Measurements from ENCODE around the gene ARMH4. TPM values are rescaled to one million over a fixed set of nuclear protein-coding genes. Genes with fewer than 3 reads are reported as not detected.

Gene ARMH4
- total RNA-seq, 1 experiment from 2014 or later, result 0.07 TPM

DNA sequence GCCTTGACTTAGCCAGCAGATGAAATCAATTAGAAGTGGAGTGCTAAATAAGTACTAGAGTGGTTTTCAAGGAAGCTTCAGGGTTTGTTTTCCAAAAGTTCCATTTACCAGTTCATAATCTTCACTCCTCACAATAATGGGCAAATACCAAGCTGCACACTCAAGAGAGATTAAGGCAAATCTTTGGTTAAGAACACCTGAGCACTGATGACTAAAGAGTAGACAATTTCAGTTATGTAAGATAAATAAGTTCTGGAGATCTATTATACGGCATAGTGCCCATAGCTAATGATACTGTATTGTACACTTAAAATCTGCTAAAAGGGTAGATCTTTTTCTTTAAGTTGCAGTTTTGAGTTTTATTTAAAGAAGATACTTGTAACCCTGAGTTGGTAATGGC, 125.0 kb downstream of the ARMH4 start:
- TF ChIP-seq, protein P1, sequence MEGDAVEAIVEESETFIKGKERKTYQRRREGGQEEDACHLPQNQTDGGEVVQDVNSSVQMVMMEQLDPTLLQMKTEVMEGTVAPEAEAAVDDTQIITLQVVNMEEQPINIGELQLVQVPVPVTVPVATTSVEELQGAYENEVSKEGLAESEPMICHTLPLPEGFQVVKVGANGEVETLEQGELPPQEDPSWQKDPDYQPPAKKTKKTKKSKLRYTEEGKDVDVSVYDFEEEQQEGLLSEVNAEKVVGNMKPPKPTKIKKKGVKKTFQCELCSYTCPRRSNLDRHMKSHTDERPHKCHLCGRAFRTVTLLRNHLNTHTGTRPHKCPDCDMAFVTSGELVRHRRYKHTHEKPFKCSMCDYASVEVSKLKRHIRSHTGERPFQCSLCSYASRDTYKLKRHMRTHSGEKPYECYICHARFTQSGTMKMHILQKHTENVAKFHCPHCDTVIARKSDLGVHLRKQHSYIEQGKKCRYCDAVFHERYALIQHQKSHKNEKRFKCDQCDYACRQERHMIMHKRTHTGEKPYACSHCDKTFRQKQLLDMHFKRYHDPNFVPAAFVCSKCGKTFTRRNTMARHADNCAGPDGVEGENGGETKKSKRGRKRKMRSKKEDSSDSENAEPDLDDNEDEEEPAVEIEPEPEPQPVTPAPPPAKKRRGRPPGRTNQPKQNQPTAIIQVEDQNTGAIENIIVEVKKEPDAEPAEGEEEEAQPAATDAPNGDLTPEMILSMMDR (IDR thresholded peaks at IDR 0.05; ENCODE audit: insufficient read depth in 1 of 2, low read depth in 1 of 2, low read length in 1 of 2, severe bottlenecking in 1 of 2, unreplicated experiment in 1 of 2), result no peak
- Mint-ChIP-seq H3K27me3 (ENCODE audit: insufficient read depth, unreplicated experiment) (no peaks in the 10 kb centered on the region), H3K27ac (ENCODE audit: unreplicated experiment) (no peak overlapping the region), H3K9me3 (ENCODE audit: unreplicated experiment) (no peaks in the 10 kb centered on the region), H3K4me1 (ENCODE audit: low read depth, unreplicated experiment) (no peaks in the 10 kb centered on the region), H3K36me3 (ENCODE audit: insufficient read depth, unreplicated experiment) (no peaks in the 10 kb centered on the region), H3K4me3 (ENCODE audit: unreplicated experiment) (no peak overlapping the region)
- Histone ChIP-seq H3K27me3 (replicated peaks; ENCODE audit: control insufficient read depth, insufficient read depth, low read length) (no peaks in the 10 kb centered on the region), H3K4me3 (ENCODE audit: low read depth, low read length) (no peak overlapping the region), H3K36me3 (ENCODE audit: control insufficient read depth, insufficient read depth, low read length) (no peaks in the 10 kb centered on the region), H3K9me3 (no peaks in the 10 kb centered on the region), H3K4me1 (no peaks in the 10 kb centered on the region)
- BruUV-seq (replicated peaks), result no TSS peak
- CTCF ChIA-PET, result no interaction called here
- POLR2A ChIA-PET, result no interaction called here
- intact Hi-C loops (cut with micrococcal nuclease; ENCODE audit: unreplicated experiment), result no loop called here
- DNase-seq, result no peak

DNA sequence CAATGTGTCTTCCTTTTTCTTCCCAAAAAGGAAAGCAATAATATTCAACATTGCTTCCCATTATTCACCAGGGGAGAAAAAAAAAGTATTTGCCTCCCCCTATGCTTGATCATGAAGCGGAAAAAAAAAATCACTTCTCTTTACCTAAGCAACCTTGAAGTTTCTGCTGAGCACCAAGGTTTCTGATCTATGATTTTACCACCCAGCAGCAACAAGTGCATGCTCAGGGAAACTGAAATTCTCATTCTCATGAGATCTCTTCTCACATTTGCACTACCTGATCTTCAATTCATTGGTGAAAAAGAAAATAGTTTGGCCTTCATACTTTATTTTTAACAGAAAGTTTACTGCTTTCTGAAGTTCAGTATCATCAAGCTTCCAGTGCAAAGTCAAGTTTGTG, 125.8 kb downstream of the ARMH4 start:
- Mint-ChIP-seq H3K4me3 (ENCODE audit: unreplicated experiment) (no peak overlapping the region), H3K36me3 (ENCODE audit: insufficient read depth, unreplicated experiment) (no peaks in the 10 kb centered on the region), H3K27me3 (ENCODE audit: insufficient read depth, unreplicated experiment) (no peaks in the 10 kb centered on the region), H3K27ac (ENCODE audit: unreplicated experiment) (no peak overlapping the region), H3K9me3 (ENCODE audit: unreplicated experiment) (no peaks in the 10 kb centered on the region), H3K4me1 (ENCODE audit: low read depth, unreplicated experiment) (no peaks in the 10 kb centered on the region)
- no peak for DNase-seq
- CTCF ChIA-PET, result no interaction called here
- no TSS peak for BruUV-seq (replicated peaks)
- no peaks in the 10 kb centered on the region for H3K27me3 ChIP-seq (replicated peaks; ENCODE audit: control insufficient read depth, insufficient read depth, low read length)
- H3K4me3 ChIP-seq (ENCODE audit: low read depth, low read length), result no peak overlapping the region
- H3K4me1 ChIP-seq, result no peaks in the 10 kb centered on the region
- no peaks in the 10 kb centered on the region for H3K36me3 ChIP-seq (ENCODE audit: control insufficient read depth, insufficient read depth, low read length)
- POLR2A ChIA-PET, result no interaction called here
- intact Hi-C loops (cut with micrococcal nuclease; ENCODE audit: unreplicated experiment), result no loop called here
- TF ChIP-seq, protein P1 (IDR thresholded peaks at IDR 0.05; ENCODE audit: insufficient read depth in 1 of 2, low read depth in 1 of 2, low read length in 1 of 2, severe bottlenecking in 1 of 2, unreplicated experiment in 1 of 2), result no peak
- no peaks in the 10 kb centered on the region for H3K9me3 ChIP-seq

DNA sequence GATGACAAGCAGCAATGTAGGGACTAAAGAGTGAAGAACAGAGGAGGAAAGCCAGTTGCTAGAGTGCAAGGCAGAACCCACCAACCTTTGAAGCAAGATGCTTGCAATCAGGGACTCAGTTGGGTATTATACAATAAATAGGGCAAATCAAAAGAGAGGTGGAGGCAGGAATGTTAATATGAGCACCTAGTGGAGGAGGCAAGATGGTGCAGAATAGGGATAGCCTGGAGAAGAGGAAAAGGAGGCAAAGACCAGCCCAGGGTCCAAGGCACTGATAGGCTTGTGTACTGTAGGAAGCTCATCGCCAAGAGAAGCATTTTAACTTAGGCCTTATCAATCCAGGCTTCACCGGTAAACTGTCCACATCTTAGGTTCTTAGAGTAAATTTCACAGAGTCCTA, 137.2 kb downstream of the ARMH4 start:
- no peaks in the 10 kb centered on the region for H3K9me3 Mint-ChIP-seq (ENCODE audit: unreplicated experiment)
- no peak for DNase-seq
- TF ChIP-seq, protein P1 (IDR thresholded peaks at IDR 0.05; ENCODE audit: insufficient read depth in 1 of 2, low read depth in 1 of 2, low read length in 1 of 2, severe bottlenecking in 1 of 2, unreplicated experiment in 1 of 2), result peak in 1 of 2 experiments; percentile 17
- Histone ChIP-seq H3K4me1 (no peaks in the 10 kb centered on the region), H3K27me3 (replicated peaks; ENCODE audit: control insufficient read depth, insufficient read depth, low read length) (no peaks in the 10 kb centered on the region), H3K9me3 (no peaks in the 10 kb centered on the region), H3K36me3 (ENCODE audit: control insufficient read depth, insufficient read depth, low read length) (no peaks in the 10 kb centered on the region), H3K4me3 (ENCODE audit: low read depth, low read length) (no peak overlapping the region)
- ChIA-PET POLR2A (no interaction called here), CTCF (no interaction called here)
- no peak overlapping the region for H3K27ac Mint-ChIP-seq (ENCODE audit: unreplicated experiment)
- H3K36me3 Mint-ChIP-seq (ENCODE audit: insufficient read depth, unreplicated experiment), result no peaks in the 10 kb centered on the region
- H3K4me3 Mint-ChIP-seq (ENCODE audit: unreplicated experiment), result no peak overlapping the region
- no peaks in the 10 kb centered on the region for H3K4me1 Mint-ChIP-seq (ENCODE audit: low read depth, unreplicated experiment)
- intact Hi-C loops (cut with micrococcal nuclease; ENCODE audit: unreplicated experiment), result no loop called here
- peaks cover 4% of the 10 kb centered on the region for H3K27me3 Mint-ChIP-seq (ENCODE audit: insufficient read depth, unreplicated experiment)
- no TSS peak for BruUV-seq (replicated peaks)

All from Caco-2 (cell line).